ENCODE measurements around the gene LY6G5C. TPM values are rescaled to one million over a fixed set of nuclear protein-coding genes. Genes with fewer than 3 reads are reported as not detected.

The LY6G5C gene
- total and polyA plus RNA-seq, 9 donors: 1.2 to 3.7 (median 2.2) TPM; not detected in 1

- no peak for DNase-seq
- H3K27ac ChIP-seq: no peak overlapping the region
- no peaks in the 10 kb centered on the region for H3K9me3 ChIP-seq
- no peaks in the 10 kb centered on the region for H3K27me3 ChIP-seq
- H3K4me3 ChIP-seq: no peak overlapping the region
- no peaks in the 10 kb centered on the region for H3K4me1 ChIP-seq (ENCODE audit: insufficient read depth)
- intact Hi-C loops (cut with DNase I): no loop called here
- no peaks in the 10 kb centered on the region for H3K36me3 ChIP-seq
- 87 to 90% (median 87%) methylated on average over 6 of the region's 6 CpGs for WGBS, 3 donors
- TF ChIP-seq POLR2A (IDR thresholded peaks at IDR 0.05): no peak
- TF ChIP-seq CTCF (IDR thresholded peaks at IDR 0.05): no peak
- TF ChIP-seq EP300 (IDR thresholded peaks at IDR 0.05): no peak
Measured at GRCh38 chr6:31693535-31693934, 12.7 kb upstream of the LY6G5C start.

GRCh38 chr6:31692886-31693285, 12.0 kb upstream of the LY6G5C start:
- TF ChIP-seq POLR2A (IDR thresholded peaks at IDR 0.05): no peak
- no peak for TF ChIP-seq EP300 (IDR thresholded peaks at IDR 0.05)
- no peak for TF ChIP-seq CTCF (IDR thresholded peaks at IDR 0.05)

GRCh38 chr6:31692353-31692752, 11.5 kb upstream of the LY6G5C start:
- intact Hi-C loops (cut with DNase I): no loop called here
- H3K36me3 ChIP-seq: no peaks in the 10 kb centered on the region
- DNase-seq: no peak
- H3K9me3 ChIP-seq: no peaks in the 10 kb centered on the region
- WGBS, 3 donors: 82 to 86% (median 86%) methylated on average over 4 of the region's 4 CpGs
- TF ChIP-seq EP300 (IDR thresholded peaks at IDR 0.05) (no peak), POLR2A (IDR thresholded peaks at IDR 0.05) (no peak), CTCF (IDR thresholded peaks at IDR 0.05) (no peak)
- H3K27ac ChIP-seq: no peak overlapping the region
- no peak overlapping the region for H3K4me3 ChIP-seq
- H3K27me3 ChIP-seq: no peaks in the 10 kb centered on the region
- H3K4me1 ChIP-seq (ENCODE audit: insufficient read depth): no peaks in the 10 kb centered on the region

More at GRCh38 chr6:31692886-31693285, 12.0 kb upstream of the LY6G5C start:
- intact Hi-C loops (cut with DNase I): no loop called here
- no peak for DNase-seq
- H3K4me3 ChIP-seq: no peak overlapping the region
- H3K9me3 ChIP-seq: no peaks in the 10 kb centered on the region
- H3K4me1 ChIP-seq (ENCODE audit: insufficient read depth): no peaks in the 10 kb centered on the region
- WGBS, 3 donors: 80 to 86% (median 83%) methylated on average over 9 of the region's 9 CpGs
- no peaks in the 10 kb centered on the region for H3K27me3 ChIP-seq
- no peaks in the 10 kb centered on the region for H3K36me3 ChIP-seq
- H3K27ac ChIP-seq: no peak overlapping the region

GRCh38 chr6:31691564-31692108, 10.8 kb upstream of the LY6G5C start:
- WGBS, 3 donors: 89 to 96% (median 92%) methylated on average over 12 of the region's 12 CpGs
- Histone ChIP-seq H3K4me3 (no peak overlapping the region), H3K4me1 (ENCODE audit: insufficient read depth) (no peaks in the 10 kb centered on the region), H3K36me3 (no peaks in the 10 kb centered on the region), H3K27me3 (no peaks in the 10 kb centered on the region), H3K27ac (no peak overlapping the region), H3K9me3 (no peaks in the 10 kb centered on the region)
- no peak for TF ChIP-seq CTCF (IDR thresholded peaks at IDR 0.05)
- no peak for TF ChIP-seq POLR2A (IDR thresholded peaks at IDR 0.05)
- TF ChIP-seq EP300 (IDR thresholded peaks at IDR 0.05): no peak
- DNase-seq: no peak
- intact Hi-C loops (cut with DNase I): no loop called here

Measured in ovary (tissue), 9 donors.